ENCODE results near the gene OR6N1.

The OR6N1 gene

GRCh38 chr1:158771950-158772866 is at the start of gene OR6N1:
TSS of gene OR6N1 (minus strand) at chr1:158772195. CDS start at chr1:158766682, 5,513 bp downstream.
- DNase-seq (ENCODE audit: low read depth in 2 of 2) = no peak

DNA sequence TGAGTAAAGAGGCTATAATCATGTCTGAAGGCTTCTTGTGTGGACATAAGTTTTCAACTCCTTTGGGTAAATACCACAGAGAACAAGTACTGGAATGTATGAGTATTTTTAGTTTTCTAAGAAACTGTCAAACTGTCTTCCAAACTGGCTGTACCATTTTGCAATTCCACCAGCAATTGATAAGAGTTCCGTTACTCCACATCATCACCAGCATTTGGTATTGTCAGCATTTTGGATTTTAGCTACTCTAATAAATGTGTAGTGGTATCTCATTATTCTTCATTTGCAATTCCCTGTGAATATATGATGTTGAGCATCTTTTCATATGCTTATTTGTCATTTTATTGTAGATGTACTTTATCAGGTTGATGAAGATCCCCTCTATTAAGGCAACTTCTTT is 49.7 kb upstream of the OR6N1 start:
- no peak for DNase-seq (ENCODE audit: low read depth in 2 of 2)

GRCh38 chr1:158819461-158820443 is 47.8 kb upstream of the OR6N1 start:
- DNase-seq (ENCODE audit: low read depth in 2 of 2) = no peak

DNA sequence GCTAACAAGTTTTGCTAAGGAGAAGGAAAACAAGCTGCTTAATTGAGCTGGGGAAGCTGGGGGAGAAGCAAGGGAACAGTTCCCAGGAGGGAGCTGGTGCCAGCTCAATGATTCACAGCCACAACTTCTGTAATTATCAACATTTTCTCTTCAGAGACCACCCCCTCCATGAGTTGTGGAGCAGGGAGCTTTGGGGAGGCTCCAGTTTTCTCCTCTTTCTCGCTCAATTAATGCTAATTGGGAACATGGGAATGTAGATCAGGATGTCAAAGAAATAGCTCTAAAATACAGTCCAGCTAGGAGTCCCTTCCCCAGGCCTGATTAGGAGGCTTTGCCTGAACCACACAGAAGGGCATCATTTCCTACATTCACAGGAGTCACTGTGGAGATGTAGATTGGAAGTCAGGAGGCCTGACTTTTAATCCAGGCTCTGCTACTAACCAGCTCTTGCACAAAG is 47.0 kb upstream of the OR6N1 start:
- no peak for DNase-seq (ENCODE audit: low read depth in 2 of 2)

- DNase-seq (ENCODE audit: low read depth in 2 of 2) = no peak
Observed at GRCh38 chr1:158818560-158818959, 46.6 kb upstream of the OR6N1 start.

DNA sequence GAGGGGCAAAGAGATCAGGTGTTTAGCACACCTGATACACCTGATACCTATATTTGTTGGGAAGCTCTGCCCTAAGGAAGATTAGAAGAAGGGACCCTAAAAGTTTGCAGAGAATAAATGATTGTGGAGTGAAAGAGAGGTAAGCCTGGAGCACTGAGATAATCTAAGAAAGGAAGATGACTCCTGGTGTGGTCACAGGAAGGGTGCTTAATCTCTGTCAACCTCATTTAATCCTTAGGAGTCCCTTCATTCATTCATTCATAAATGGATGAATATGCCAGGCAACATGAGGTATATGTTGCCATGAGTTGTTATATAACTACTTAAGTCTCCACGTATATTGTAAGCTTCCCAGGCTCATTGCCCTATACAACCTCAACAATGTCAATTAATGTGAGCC is 43.0 kb upstream of the OR6N1 start:
- no peak for DNase-seq (ENCODE audit: low read depth in 2 of 2)

GRCh38 chr1:158813164-158813563 is 41.2 kb upstream of the OR6N1 start:
- DNase-seq (ENCODE audit: low read depth in 2 of 2) = no peak

DNA sequence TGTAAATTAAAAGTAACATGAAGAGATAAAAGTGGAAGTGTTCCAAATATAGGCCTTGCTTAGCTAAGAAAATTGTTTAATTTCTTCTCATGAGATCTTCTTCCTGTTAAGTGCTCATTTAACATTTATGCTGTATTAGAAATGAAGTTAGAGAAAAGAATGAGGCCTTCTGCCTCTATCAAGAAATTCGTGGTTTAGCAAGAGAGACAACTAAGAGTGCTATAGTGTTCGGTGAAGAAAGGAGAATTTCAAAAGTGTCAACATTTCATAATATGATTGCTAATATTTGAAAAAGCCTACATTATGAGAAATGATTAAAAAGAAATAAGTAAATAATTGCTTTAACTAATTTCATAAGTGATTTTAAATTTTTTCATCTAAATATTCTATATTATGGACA is 40.3 kb upstream of the OR6N1 start:
- DNase-seq (ENCODE audit: low read depth in 2 of 2) = no peak

GRCh38 chr1:158810311-158810710 is 38.3 kb upstream of the OR6N1 start:
- DNase-seq (ENCODE audit: low read depth in 2 of 2) = no peak

- DNase-seq (ENCODE audit: low read depth in 2 of 2) = no peak
Observed at GRCh38 chr1:158809862-158810261, 37.9 kb upstream of the OR6N1 start.

DNA sequence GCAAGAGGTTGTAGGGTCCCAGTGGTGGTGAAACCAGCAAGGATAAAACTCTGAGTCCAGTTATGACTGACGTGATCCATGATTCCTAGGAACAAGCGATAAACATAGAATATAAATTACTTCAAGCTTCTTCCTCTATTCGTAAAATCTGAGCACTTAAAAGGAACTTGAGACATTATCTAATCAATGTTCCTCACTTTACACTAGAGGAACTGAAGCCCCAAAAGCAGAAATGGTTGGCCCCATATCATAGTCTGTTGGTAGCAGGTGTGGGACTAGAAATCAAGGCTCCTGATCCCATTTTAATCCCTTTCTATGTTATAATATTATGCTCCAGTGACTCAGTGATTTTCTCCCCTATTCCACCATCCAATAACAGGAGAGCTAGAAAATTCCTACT is 37.3 kb upstream of the OR6N1 start:
- no peak for DNase-seq (ENCODE audit: low read depth in 2 of 2)

DNA sequence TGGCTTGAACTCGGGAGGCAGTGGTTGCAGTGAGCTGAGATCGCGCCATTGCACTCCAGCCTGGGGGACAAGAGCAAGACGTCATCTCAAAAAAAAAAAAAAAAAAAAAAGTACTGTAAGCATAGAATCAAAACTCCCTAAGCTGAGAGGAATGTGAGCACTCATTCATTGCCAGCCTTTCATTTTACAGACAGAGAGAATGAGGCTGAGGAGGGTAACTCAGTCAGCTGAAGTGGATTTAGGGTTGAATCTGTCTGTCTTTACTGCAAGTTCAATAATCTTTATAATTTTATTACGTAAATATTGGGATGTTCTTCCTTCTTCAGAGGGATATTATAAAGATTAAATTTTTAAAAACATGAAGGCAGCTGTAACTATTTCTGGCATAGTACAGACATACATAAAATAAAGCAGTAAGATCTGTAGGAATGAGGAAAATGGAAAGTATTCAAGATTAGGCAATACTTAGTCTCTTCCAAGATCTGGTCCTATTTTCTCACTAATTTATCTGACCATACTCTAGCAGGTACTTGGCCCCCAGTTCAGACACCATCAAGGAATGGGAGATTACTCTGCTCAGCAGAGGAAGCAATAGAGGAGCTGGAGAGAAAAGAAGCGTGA is 35.0 kb upstream of the OR6N1 start:
- no peak for DNase-seq (ENCODE audit: low read depth in 2 of 2)

GRCh38 chr1:158803678-158804077 is 31.7 kb upstream of the OR6N1 start:
- DNase-seq (ENCODE audit: low read depth in 2 of 2) = no peak

- DNase-seq (ENCODE audit: low read depth in 2 of 2) = no peak
Observed at GRCh38 chr1:158801396-158801795, 29.4 kb upstream of the OR6N1 start.

- no peak for DNase-seq (ENCODE audit: low read depth in 2 of 2)
Observed at GRCh38 chr1:158800526-158800925, 28.5 kb upstream of the OR6N1 start.

DNA sequence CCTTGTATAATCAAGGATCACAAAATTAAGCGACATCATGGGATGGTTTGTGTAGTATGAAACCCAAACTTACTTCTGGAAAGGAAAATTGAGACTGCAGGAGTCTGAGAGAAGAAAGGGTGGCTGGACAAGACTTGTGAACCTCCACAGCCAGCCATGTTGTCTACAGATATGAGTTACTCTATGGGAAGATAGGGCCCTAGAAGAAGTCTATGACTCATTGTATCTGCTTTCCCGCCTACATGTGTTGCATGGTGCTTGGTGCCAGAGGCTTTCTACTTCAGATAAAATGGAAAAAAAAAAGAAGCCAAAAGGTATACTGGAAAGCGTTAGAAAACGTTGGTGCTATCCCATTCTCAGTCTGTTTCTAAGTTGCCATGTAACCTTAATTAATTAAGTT is 27.7 kb upstream of the OR6N1 start:
- DNase-seq (ENCODE audit: low read depth in 2 of 2) = no peak

DNA sequence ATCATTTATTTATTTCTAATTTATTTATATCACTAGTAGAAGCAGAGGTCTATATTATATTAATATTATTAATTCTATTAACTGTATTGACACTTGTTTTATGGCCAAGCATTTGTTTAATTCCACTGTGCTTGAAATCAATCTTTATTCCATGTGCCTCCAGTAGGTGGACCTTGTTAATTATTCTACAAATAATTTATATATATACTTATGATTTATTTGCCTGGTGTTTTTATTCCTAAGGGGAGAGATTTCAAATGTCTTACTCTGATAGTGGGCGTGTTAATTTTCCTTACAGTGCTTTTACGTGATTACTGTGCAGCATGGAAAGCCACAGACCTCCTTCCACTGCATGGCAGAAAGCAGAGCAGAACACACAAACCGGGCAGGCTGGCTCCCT is 26.5 kb upstream of the OR6N1 start:
- no peak for DNase-seq (ENCODE audit: low read depth in 2 of 2)

- no peak for DNase-seq (ENCODE audit: low read depth in 2 of 2)
Observed at GRCh38 chr1:158794247-158794646, 22.3 kb upstream of the OR6N1 start.

DNA sequence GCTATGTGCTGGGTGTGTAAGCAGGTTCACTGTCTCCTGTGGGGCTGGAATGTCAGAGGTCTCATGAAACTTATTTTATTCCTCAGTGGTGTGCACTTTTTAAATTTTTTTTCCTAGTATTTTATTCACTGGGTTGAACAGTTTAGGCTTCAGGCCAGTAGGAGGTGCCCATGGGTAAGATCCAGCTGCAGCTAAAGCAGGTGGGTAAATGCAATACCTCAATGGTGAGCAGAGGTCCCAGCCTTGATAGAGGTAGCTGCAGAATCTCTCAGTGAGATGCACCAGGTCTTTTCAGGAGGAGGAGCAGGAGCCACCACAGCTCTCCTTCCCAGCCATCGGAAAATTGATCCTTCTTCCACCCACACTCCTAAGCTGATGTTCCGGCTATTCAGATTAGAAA is 21.6 kb upstream of the OR6N1 start:
- DNase-seq (ENCODE audit: low read depth in 2 of 2) = peak in 1 of 2 donors; percentile 17

DNA sequence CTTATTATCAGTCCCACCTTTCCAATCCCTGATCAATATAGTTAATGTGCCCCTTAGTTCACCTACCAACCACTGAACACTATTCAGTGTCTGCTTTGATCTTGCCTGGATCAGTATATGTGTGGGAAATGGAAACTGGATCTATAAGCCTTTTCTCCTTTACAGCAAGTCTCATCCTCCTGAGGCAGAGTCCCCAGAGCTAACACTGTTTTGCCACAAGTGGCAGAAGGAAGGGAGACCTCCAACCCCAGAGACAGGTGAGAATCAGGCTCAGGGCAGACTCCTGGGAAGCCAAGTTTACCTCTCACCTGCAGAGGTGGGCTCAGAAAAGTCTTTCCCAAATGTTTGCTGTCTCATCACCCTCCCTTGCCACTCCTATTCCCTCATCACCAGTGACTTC is 9.1 kb upstream of the OR6N1 start, which contains the start of gene OR6N2:
Gene OR6N2 (minus strand): TSS at position 101 of the 400 bp plus-strand sequence. CDS start 3,569 bp downstream, outside the sequence.
- no peak for DNase-seq (ENCODE audit: low read depth in 2 of 2)

- DNase-seq (ENCODE audit: low read depth in 2 of 2) = no peak
Observed at GRCh38 chr1:158754420-158754819, 17.6 kb downstream of the OR6N1 start, which contains the start of gene OR6K6. TSS of gene OR6K6 (plus strand) at chr1:158754720. CDS start at chr1:158754888, 168 bp downstream.

All from stimulated activated CD4-positive, alpha-beta T cell treated with anti-CD3 and anti-CD28 coated beads, Interleukin-1b, Interleukin-23, amount 100 ng/mL, for 1 hour (primary cell).